DND-41 (cell line): ENCODE measurements around the gene RPL35A.

Source experiments
- CTCF ChIP-seq: IDR thresholded peaks from 2 replicates; pipeline ENCODE4 v1.5.1; 2012; ENCODE audit warnings: borderline replicate concordance, low read length, moderate library complexity, mild to moderate bottlenecking; ENCODE audit not compliant: poor library complexity, severe bottlenecking; ENCODE audit errors: extremely low read depth
- EZH2 ChIP-seq: IDR thresholded peaks from 3 replicates; pipeline ENCODE4 v1.6.1; 2012; ENCODE audit warnings: borderline replicate concordance, low read depth, mild to moderate bottlenecking, moderate library complexity, low read length, inconsistent platforms; ENCODE audit not compliant: severe bottlenecking

- TF ChIP-seq EZH2 (no peak), CTCF (no peak)
These were observed 33.1 kb downstream of the RPL35A start for GRCh38 chr3:197983076-197983475.
